H1 (cell line): Measurements from ENCODE around the gene CHN2. TPM values are rescaled to one million over a fixed set of nuclear protein-coding genes. Genes with fewer than 3 reads are reported as not detected.
A peak's percentile ranks its signal among the peaks of the same experiment; 100 is the strongest.

ENCODE experiments used
- CTCF ChIA-PET: fragments of 300-600 bp; sonication (Branson Sonifier 250); formaldehyde crosslinking; loops from one replicate; lab custom pipeline; 2021; ENCODE audit not compliant: partially characterized antibody; lab: Charles Lee
- POLR2A ChIA-PET: fragments of 300-600 bp; sonication (Branson Sonifier 250); formaldehyde crosslinking; loops from one replicate; lab custom pipeline; 2021; ENCODE audit warnings: inconsistent platforms; ENCODE audit not compliant: partially characterized antibody; lab: Charles Lee
- DNase-seq, 2 experiments: peaks; one replicate each; pipeline versions ENCODE4 v3.0.0 to v3.0.0-alpha.2; 2010 to 2022; ENCODE audit warnings: low spot score in 2 of 2, low read depth in 1 of 2, mixed read lengths in 1 of 2
- FAIRE-seq: peaks from 2 replicates; lab custom pipeline; 2011; peaks lifted over from hg19 to GRCh38; lab: Jason Lieb, UNC
- H2AFZ ChIP-seq: 2 replicates; pipeline ENCODE4 v1.8.1; 2012; ENCODE audit warnings: low read length, inconsistent platforms
- H2AK5ac ChIP-seq: 2 replicates; pipeline ENCODE4 v1.6.1; 2013; ENCODE audit warnings: low read depth, low read length
- H2BK120ac ChIP-seq: replicated peaks from 2 replicates; pipeline ENCODE3; 2013; ENCODE audit warnings: low read depth, low read length, inconsistent platforms
- H2BK12ac ChIP-seq: 2 replicates; pipeline ENCODE4 v1.6.1; 2013; ENCODE audit warnings: low read depth, low read length
- H2BK15ac ChIP-seq: 2 replicates; pipeline ENCODE4 v1.6.1; 2013; ENCODE audit warnings: low read length
- H2BK20ac ChIP-seq: 2 replicates; pipeline ENCODE4 v1.6.1; 2013; ENCODE audit warnings: low read length
- H2BK5ac ChIP-seq: 2 replicates; pipeline ENCODE4 v1.6.1; 2013; ENCODE audit warnings: low read depth, low read length
- H3K14ac ChIP-seq: 2 replicates; pipeline ENCODE4 v1.6.1; 2013; ENCODE audit warnings: inconsistent platforms; ENCODE audit not compliant: insufficient read length
- H3K18ac ChIP-seq: 2 replicates; pipeline ENCODE4 v1.6.1; 2013; ENCODE audit warnings: low read length; ENCODE audit errors: extremely low read depth
- H3K23ac ChIP-seq: 2 replicates; pipeline ENCODE4 v1.6.1; 2013; ENCODE audit warnings: inconsistent platforms; ENCODE audit not compliant: insufficient read length
- H3K23me2 ChIP-seq: 2 replicates; pipeline ENCODE4 v1.6.1; 2013; ENCODE audit warnings: low read depth, low read length
- H3K27ac ChIP-seq: 2 replicates; pipeline ENCODE4 v1.6.1; 2011; ENCODE audit warnings: low read depth, low read length, inconsistent platforms
- H3K27me3 ChIP-seq, 4 experiments: replicated peaks in 1 of 4; 1 replicate in 1 of 4; 2 replicates in 3 of 4; pipeline versions ENCODE4 v1.6.1 to v1.8.1; 2011 to 2013; ENCODE audit warnings: low read length in 3 of 4, mild to moderate bottlenecking in 3 of 4, inconsistent platforms in 2 of 4, mixed read lengths in 2 of 4, moderate library complexity in 1 of 4; ENCODE audit not compliant: control insufficient read depth in 3 of 4, insufficient read depth in 3 of 4; ENCODE audit errors: extremely low read depth in 1 of 4
- H3K36me3 ChIP-seq, 4 experiments: 2 replicates each; pipeline versions ENCODE4 v1.6.1 to v1.8.1; 2011 to 2013; ENCODE audit warnings: mild to moderate bottlenecking in 4 of 4, low read length in 3 of 4, moderate library complexity in 2 of 4, control low read depth in 1 of 4, inconsistent platforms in 1 of 4; ENCODE audit not compliant: insufficient read depth in 4 of 4, control insufficient read depth in 2 of 4
- H3K4ac ChIP-seq: replicated peaks from 2 replicates; pipeline ENCODE3; 2013; ENCODE audit warnings: low read length, low read depth, mixed read lengths, inconsistent platforms; ENCODE audit not compliant: insufficient read length
- H3K4me1 ChIP-seq, 4 experiments: replicated peaks in 1 of 4; 1 replicate in 1 of 4; 2 replicates in 3 of 4; pipeline versions ENCODE4 v1.6.1 to v1.8.1; 2011 to 2013; ENCODE audit warnings: low read length in 3 of 4, inconsistent platforms in 2 of 4, mixed read lengths in 1 of 4; ENCODE audit not compliant: insufficient read depth in 4 of 4, control insufficient read depth in 3 of 4
- H3K4me2 ChIP-seq, 2 experiments: 2 replicates each; pipeline versions ENCODE4 v1.6.1 to v1.8.1; 2011 to 2013; ENCODE audit warnings: low read depth in 2 of 2, low read length in 2 of 2, control low read depth in 1 of 2, inconsistent platforms in 1 of 2, mild to moderate bottlenecking in 1 of 2; ENCODE audit not compliant: insufficient read depth in 1 of 2
- H3K4me3 ChIP-seq, 4 experiments: fragments of 200-600, 300-600 bp in 1 of 4; sonication (generic), shearing (Covaris generic), sonication (Bioruptor Twin) in 1 of 4; 2 replicates each; pipeline versions ENCODE4 v1.5.1 to v1.8.1; 2011 to 2016; ENCODE audit warnings: low read length in 4 of 4, low read depth in 3 of 4, control low read depth in 2 of 4, inconsistent platforms in 2 of 4, mild to moderate bottlenecking in 2 of 4, mixed read lengths in 1 of 4, moderate library complexity in 1 of 4; ENCODE audit not compliant: insufficient read depth in 2 of 4; ENCODE audit errors: extremely low read depth in 1 of 4
- H3K56ac ChIP-seq: replicated peaks from 2 replicates; pipeline ENCODE3; 2013; ENCODE audit warnings: low read depth, mild to moderate bottlenecking, mixed read lengths, low read length, inconsistent platforms; ENCODE audit not compliant: insufficient read length
- H3K79me1 ChIP-seq: 2 replicates; pipeline ENCODE4 v1.6.1; 2013; ENCODE audit warnings: low read depth, low read length, control low read depth
- H3K79me2 ChIP-seq, 2 experiments: 2 replicates each; pipeline versions ENCODE4 v1.6.1 to v1.8.1; 2012 to 2013; ENCODE audit warnings: low read length in 2 of 2, mild to moderate bottlenecking in 2 of 2, inconsistent platforms in 1 of 2; ENCODE audit not compliant: insufficient read depth in 2 of 2, control insufficient read depth in 1 of 2
- H3K9ac ChIP-seq, 4 experiments: replicated peaks in 1 of 4; 1 replicate in 1 of 4; 2 replicates in 3 of 4; pipeline versions ENCODE4 v1.6.1 to v1.8.1; 2011 to 2013; ENCODE audit warnings: low read depth in 3 of 4, low read length in 3 of 4, control low read depth in 2 of 4, mild to moderate bottlenecking in 2 of 4, moderate library complexity in 2 of 4, inconsistent platforms in 1 of 4; ENCODE audit errors: extremely low read depth in 1 of 4
- H3K9me3 ChIP-seq, 2 experiments: 2 replicates each; pipeline versions ENCODE4 v1.6.1 to v1.8.1; 2012 to 2013; ENCODE audit warnings: mild to moderate bottlenecking in 2 of 2, moderate library complexity in 2 of 2, control low read depth in 1 of 2, inconsistent platforms in 1 of 2, low read depth in 1 of 2, low read length in 1 of 2, mixed read lengths in 1 of 2; ENCODE audit not compliant: insufficient read depth in 2 of 2
- H4K20me1 ChIP-seq, 2 experiments: replicated peaks in 1 of 2; 2 replicates each; pipeline versions ENCODE3 to v1.8.1; 2011 to 2013; ENCODE audit warnings: inconsistent platforms in 2 of 2, low read length in 2 of 2, mild to moderate bottlenecking in 1 of 2; ENCODE audit not compliant: insufficient read depth in 2 of 2, control insufficient read depth in 1 of 2
- H4K5ac ChIP-seq: 2 replicates; pipeline ENCODE4 v1.6.1; 2013; ENCODE audit warnings: low read length, low read depth, mixed read lengths, inconsistent platforms; ENCODE audit not compliant: insufficient read length
- H4K8ac ChIP-seq: 2 replicates; pipeline ENCODE4 v1.8.0; 2013; ENCODE audit warnings: mild to moderate bottlenecking, moderate library complexity, low read length, inconsistent platforms; ENCODE audit not compliant: insufficient read depth; ENCODE audit errors: extremely low read depth
- H4K91ac ChIP-seq: replicated peaks from 2 replicates; pipeline ENCODE3; 2013; ENCODE audit warnings: low read length, mixed read lengths, inconsistent platforms; ENCODE audit not compliant: insufficient read length
- BRCA1 ChIP-seq: IDR thresholded peaks from 2 replicates; pipeline ENCODE4 v1.6.1; 2012; ENCODE audit warnings: low read depth, low read length, improper control_type of control experiment
- CEBPB ChIP-seq: IDR thresholded peaks from 2 replicates; pipeline ENCODE4 v1.6.1; 2012; ENCODE audit warnings: low read depth, low read length
- EZH2 ChIP-seq: fragments of 200-600 bp; sonication (generic); IDR thresholded peaks from 2 replicates; pipeline ENCODE4 v1.7.1; 2012; ENCODE audit warnings: low read depth, mild to moderate bottlenecking, moderate library complexity, low read length, inconsistent platforms; ENCODE audit not compliant: severe bottlenecking
- JUN ChIP-seq: IDR thresholded peaks from 2 replicates; pipeline ENCODE4 v1.6.1; 2011; ENCODE audit warnings: low read depth, mild to moderate bottlenecking, improper control_type of control experiment, low read length
- SIN3A ChIP-seq, 2 experiments: IDR thresholded peaks in 1 of 2; conservative IDR thresholded peaks in 1 of 2; 2 replicates each; pipeline ENCODE4 v1.6.1; 2011 to 2012; ENCODE audit warnings: low read length in 2 of 2, improper control_type of control experiment in 1 of 2, low read depth in 1 of 2, mild to moderate bottlenecking in 1 of 2
- SUZ12 ChIP-seq: fragments of 200-600 bp; sonication (generic); IDR thresholded peaks from 2 replicates; pipeline ENCODE4 v1.6.1; 2012; ENCODE audit warnings: mild to moderate bottlenecking, inconsistent platforms, low read length, moderate library complexity, mixed read lengths
- WGBS, 2 experiments: shearing (Covaris generic) in 1 of 2; methylation state at CpG; one replicate each; pipeline versions ENCODE4 v1.1.6 to v1.1.7; 2013 to 2015; ENCODE audit warnings: low lambda C conversion rate in 2 of 2, mixed read lengths in 2 of 2, inconsistent platforms in 1 of 2, low coverage in 1 of 2, missing lambda C conversion rate in 1 of 2; ENCODE audit not compliant: insufficient replicate concordance in 2 of 2, insufficient coverage in 1 of 2, insufficient read length in 1 of 2; ENCODE audit errors: extremely low coverage in 1 of 2, missing lambda C conversion rate in 1 of 2; 5-methylcytosine and 5-hydroxymethylcytosine counted together
- polyA plus RNA-seq, 7 experiments: library from polyadenylated mRNA; depleted of rRNA in 3 of 7; stranded (reverse) in 5 of 7; unstranded in 2 of 7; fragments of >200 nt in 5 of 7; fragments of 200-250 nt in 2 of 7; gene quantifications; 1 replicate in 5 of 7; 2 replicates in 1 of 7; 4 replicates in 1 of 7; pipeline versions ENCODE4 v1.2.1 to v1.2.3, GENCODE V29; 2011 to 2013; ENCODE audit warnings: missing spikeins in 2 of 7, mixed read lengths in 2 of 7
- total RNA-seq: library from RNA; stranded (reverse); fragmentation: NEBNext Ultra II Directional; extraction: Animal tissue kit (Norgen Biotek cat#: 25700); gene quantifications from 2 replicates; pipeline ENCODE4 v1.2.1, GENCODE V29; 2021

Gene CHN2
- total and polyA plus RNA-seq, 2 of the 8 experiments (the other 6 are each of a cell fraction or from before 2014, with no cell fraction given), result 2.9 to 4.8 TPM

DNA sequence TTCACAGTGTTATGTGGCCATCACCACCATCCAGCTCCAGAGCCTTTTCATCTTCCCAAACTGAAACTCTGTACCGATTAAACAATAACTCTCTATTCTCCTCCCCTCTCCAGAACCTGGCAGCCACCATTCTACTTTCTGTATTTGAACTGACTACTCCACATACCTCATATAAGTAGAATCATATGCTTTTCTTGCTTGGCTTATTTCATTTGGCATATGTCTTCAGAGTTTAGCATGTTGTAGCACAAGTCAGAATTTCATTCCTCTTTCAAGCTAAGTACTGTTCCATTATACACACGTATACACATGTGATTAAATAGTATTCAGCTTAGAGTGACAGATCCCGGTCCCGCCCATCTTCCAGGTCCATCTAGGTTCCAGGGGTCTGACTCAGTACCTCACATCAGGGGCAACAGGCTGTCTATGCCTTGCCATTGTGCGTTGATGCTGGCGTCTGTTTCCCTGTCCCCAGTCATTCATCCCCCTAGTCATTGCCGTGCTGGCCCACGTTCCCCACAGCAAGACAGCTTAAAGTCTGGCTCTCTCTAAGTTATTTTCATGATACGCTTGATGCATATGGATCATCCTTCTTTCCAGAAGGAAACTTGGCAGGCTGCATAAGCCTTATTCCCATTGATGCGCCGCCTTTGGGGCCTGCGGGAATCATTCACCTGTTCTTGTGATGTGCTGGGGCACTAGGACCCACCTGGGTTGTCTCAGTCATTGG is 108.3 kb downstream of the CHN2 start:
- H3K56ac ChIP-seq, result no peak overlapping the region
- 92% methylated on average over 12 of the region's 12 CpGs; no CpG with 5 or more reads in 1 of the 2 experiments for WGBS, 2 experiments
- H3K4me3 ChIP-seq, result no peak overlapping the region
- H2BK12ac ChIP-seq, result 0 out of 2 replicates have a peak overlapping the region, but pooled peaks have one; percentile 20
- no peak overlapping the region for H3K4ac ChIP-seq
- no peak overlapping the region for H2BK20ac ChIP-seq
- no peaks in the 10 kb centered on the region for H3K9me3 ChIP-seq
- no peak overlapping the region for H3K4me2 ChIP-seq
- no peaks in the 10 kb centered on the region for H3K36me3 ChIP-seq
- H2BK5ac ChIP-seq, result no peak overlapping the region
- H3K18ac ChIP-seq, result no peak overlapping the region
- no peak overlapping the region for H3K27ac ChIP-seq
- TF ChIP-seq BRCA1, result no peak
- TF ChIP-seq JUN, result no peak
- no peak for TF ChIP-seq SUZ12
- TF ChIP-seq CEBPB, result no peak
- no peak for TF ChIP-seq EZH2
- no peak for TF ChIP-seq SIN3A (conservative IDR thresholded peaks at IDR 0.05 in 1 of 2, IDR thresholded peaks at IDR 0.05 in 1 of 2; ENCODE audit: low read depth in 1 of 2, low read length in 2 of 2)
- no peak overlapping the region for H2AFZ ChIP-seq
- H3K23ac ChIP-seq, result no peak overlapping the region
- H4K20me1 ChIP-seq, result no peaks in the 10 kb centered on the region
- no peaks in the 10 kb centered on the region for H3K27me3 ChIP-seq
- H4K8ac ChIP-seq, result no peak overlapping the region
- no peak overlapping the region for H2BK120ac ChIP-seq
- H2BK15ac ChIP-seq, result no peak overlapping the region
- no peak overlapping the region for H3K9ac ChIP-seq
- ChIA-PET POLR2A (no interaction called here), CTCF (interaction anchor here (0.6 to 1.5 kb wide), 4 partner anchors 70 to 114 kb away, joined by 3 to 4 read pairs (median 3); no protein-coding TSS in a partner anchor)
- H4K91ac ChIP-seq, result no peak overlapping the region
- H2AK5ac ChIP-seq, result no peak overlapping the region
- peaks cover 4 to 14% (median 9%) of the 10 kb centered on the region in 4 experiments; a peak in 6 of 7 replicates for H3K4me1 ChIP-seq
- FAIRE-seq, result no peak
- no peaks in the 10 kb centered on the region; the same call in 1 of the 2 replicates for H3K23me2 ChIP-seq
- H3K79me2 ChIP-seq, result no peaks in the 10 kb centered on the region
- no peak for DNase-seq
- no peak overlapping the region for H3K14ac ChIP-seq
- H3K79me1 ChIP-seq, result no peaks in the 10 kb centered on the region
- no peak overlapping the region for H4K5ac ChIP-seq
